H54 (cell line): ENCODE measurements around the gene CCDC157.

Experiments used
- DNase-seq: peaks from one replicate; pipeline ENCODE4 v3.0.0; 2011; ENCODE audit warnings: low spot score, mixed read lengths; ENCODE audit not compliant: insufficient read length
- FAIRE-seq: peaks from 3 replicates; lab custom pipeline; 2011; peaks lifted over from hg19 to GRCh38; lab: Jason Lieb, UNC
- POLR2A ChIP-seq: IDR thresholded peaks from 2 replicates; pipeline ENCODE4 v1.6.1; 2011; ENCODE audit warnings: low read depth, mild to moderate bottlenecking, low read length

CCDC157 gene

GRCh38 chr22:30416403-30416802 lies 59.6 kb downstream of the CCDC157 start:
- TF ChIP-seq POLR2A: no peak
- FAIRE-seq (no peak), DNase-seq (no peak)

- DNase-seq (no peak), FAIRE-seq (no peak)
- TF ChIP-seq POLR2A: no peak
Measured at GRCh38 chr22:30416837-30417236, 60.0 kb downstream of the CCDC157 start.

GRCh38 chr22:30420347-30421125 lies 63.7 kb downstream of the CCDC157 start:
- FAIRE-seq: peak; percentile 43
- no peak for TF ChIP-seq POLR2A
- no peak for DNase-seq

- FAIRE-seq: no peak
- DNase-seq: no peak
Measured at GRCh38 chr22:30421695-30422480, 65.1 kb downstream of the CCDC157 start.

GRCh38 chr22:30422481-30423300 lies 65.9 kb downstream of the CCDC157 start:
- no peak for TF ChIP-seq POLR2A
- FAIRE-seq: peak; percentile 61
- DNase-seq: no peak

More at GRCh38 chr22:30421695-30422480, 65.1 kb downstream of the CCDC157 start:
- no peak for TF ChIP-seq POLR2A

GRCh38 chr22:30423301-30423958 lies 66.6 kb downstream of the CCDC157 start:
- DNase-seq (no peak), FAIRE-seq (no peak)
- peak; percentile 14; the same call in 1 of the 2 replicates for TF ChIP-seq POLR2A

GRCh38 chr22:30423959-30424533 lies 67.2 kb downstream of the CCDC157 start:
- peak; percentile 72 for DNase-seq
- TF ChIP-seq POLR2A: peak; percentile 27; the same call in 1 of the 2 replicates
- FAIRE-seq: no peak

GRCh38 chr22:30424534-30425326 lies 67.9 kb downstream of the CCDC157 start:
- no peak for TF ChIP-seq POLR2A
- no peak for DNase-seq
- no peak for FAIRE-seq

GRCh38 chr22:30425327-30425615 lies 68.5 kb downstream of the CCDC157 start:
- no peak for FAIRE-seq
- DNase-seq: no peak
- TF ChIP-seq POLR2A: no peak

- DNase-seq (no peak), FAIRE-seq (no peak)
- peak; percentile 29; the same call in 1 of the 2 replicates for TF ChIP-seq POLR2A
Measured at GRCh38 chr22:30425616-30426387, 69.0 kb downstream of the CCDC157 start, which contains the start of gene MTFP1. Gene MTFP1, plus strand, starts transcription at chr22:30425768. Its CDS starts 112 bp downstream, at chr22:30425880.
